ENCODE data around the gene NAA16.

- TF ChIP-seq, protein P1, sequence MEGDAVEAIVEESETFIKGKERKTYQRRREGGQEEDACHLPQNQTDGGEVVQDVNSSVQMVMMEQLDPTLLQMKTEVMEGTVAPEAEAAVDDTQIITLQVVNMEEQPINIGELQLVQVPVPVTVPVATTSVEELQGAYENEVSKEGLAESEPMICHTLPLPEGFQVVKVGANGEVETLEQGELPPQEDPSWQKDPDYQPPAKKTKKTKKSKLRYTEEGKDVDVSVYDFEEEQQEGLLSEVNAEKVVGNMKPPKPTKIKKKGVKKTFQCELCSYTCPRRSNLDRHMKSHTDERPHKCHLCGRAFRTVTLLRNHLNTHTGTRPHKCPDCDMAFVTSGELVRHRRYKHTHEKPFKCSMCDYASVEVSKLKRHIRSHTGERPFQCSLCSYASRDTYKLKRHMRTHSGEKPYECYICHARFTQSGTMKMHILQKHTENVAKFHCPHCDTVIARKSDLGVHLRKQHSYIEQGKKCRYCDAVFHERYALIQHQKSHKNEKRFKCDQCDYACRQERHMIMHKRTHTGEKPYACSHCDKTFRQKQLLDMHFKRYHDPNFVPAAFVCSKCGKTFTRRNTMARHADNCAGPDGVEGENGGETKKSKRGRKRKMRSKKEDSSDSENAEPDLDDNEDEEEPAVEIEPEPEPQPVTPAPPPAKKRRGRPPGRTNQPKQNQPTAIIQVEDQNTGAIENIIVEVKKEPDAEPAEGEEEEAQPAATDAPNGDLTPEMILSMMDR (IDR thresholded peaks at IDR 0.05; ENCODE audit: poor library complexity), result no peak
- no peak for TF ChIP-seq EZH2 (IDR thresholded peaks at IDR 0.05; ENCODE audit: borderline replicate concordance)
- TF ChIP-seq EZH2phosphoT487 (IDR thresholded peaks at IDR 0.05; ENCODE audit: low read depth, severe bottlenecking, unreplicated experiment), result no peak
Measured at GRCh38 chr13:41310963-41311405, at the start of gene NAA16.
